GM20431 (cell line): Measurements from ENCODE around the gene GRAP2.
"Not testable (repeated sequence)": the region's sequence is repeated elsewhere in the genome, so short reads cannot be mapped to it uniquely, and the experiment has no call there.

Experiments
- in situ Hi-C: fragments of 300-500 bp; cut with MseI, MboI; formaldehyde crosslinking; loops from one replicate; pipeline ENCODE4 v1.15.0; 2020; ENCODE audit warnings: low sequenced_read_pairs; ENCODE audit not compliant: unreplicated experiment

Gene GRAP2

GRCh38 chr22:39900306-39901227 is at the start of gene GRAP2:
GRAP2 (plus strand) TSS chr22:39901084; CDS start chr22:39947107, 46,023 bp downstream.
- in situ Hi-C loops: no loop called here

GRCh38 chr22:39851606-39852315 is 49.1 kb upstream of the GRAP2 start:
- in situ Hi-C loops: no loop called here

- in situ Hi-C loops: no loop called here
Measured at GRCh38 chr22:39852799-39853198, 48.1 kb upstream of the GRAP2 start.

GRCh38 chr22:39856588-39856987 is 44.3 kb upstream of the GRAP2 start:
- in situ Hi-C loops: no loop called here

GRCh38 chr22:39859903-39860588 is 40.8 kb upstream of the GRAP2 start:
- in situ Hi-C loops: no loop called here

GRCh38 chr22:39868741-39869140 is 32.1 kb upstream of the GRAP2 start:
- in situ Hi-C loops: no loop called here

- in situ Hi-C loops: not testable (repeated sequence)
Measured at GRCh38 chr22:39869797-39870196, 31.1 kb upstream of the GRAP2 start.

- in situ Hi-C loops: no loop called here
Measured at GRCh38 chr22:39871008-39871798, 29.7 kb upstream of the GRAP2 start.

GRCh38 chr22:39872548-39872947 is 28.3 kb upstream of the GRAP2 start:
- in situ Hi-C loops: no loop called here

GRCh38 chr22:39873965-39874364 is 26.9 kb upstream of the GRAP2 start:
- in situ Hi-C loops: no loop called here

- in situ Hi-C loops: not testable (repeated sequence)
Measured at GRCh38 chr22:39875176-39875885, 25.6 kb upstream of the GRAP2 start.

GRCh38 chr22:39877079-39877845 is 23.6 kb upstream of the GRAP2 start:
- in situ Hi-C loops: no loop called here

- in situ Hi-C loops: no loop called here
Measured at GRCh38 chr22:39880722-39881121, 20.2 kb upstream of the GRAP2 start.

GRCh38 chr22:39883057-39883456 is 17.8 kb upstream of the GRAP2 start:
- in situ Hi-C loops: no loop called here

GRCh38 chr22:39889924-39890323 is 11.0 kb upstream of the GRAP2 start:
- in situ Hi-C loops: not testable (repeated sequence)

GRCh38 chr22:39893526-39893925 is 7.4 kb upstream of the GRAP2 start, which contains the start of gene ENTHD1:
ENTHD1 (minus strand) TSS chr22:39893760; CDS start chr22:39887748, 6,012 bp downstream.
- in situ Hi-C loops: no loop called here

GRCh38 chr22:39894554-39895092 is 6.3 kb upstream of the GRAP2 start:
- in situ Hi-C loops: no loop called here

GRCh38 chr22:39895682-39896081 is 5.2 kb upstream of the GRAP2 start:
- in situ Hi-C loops: no loop called here
